ELR (cell line): ENCODE results near the gene SDK2.

Experiments used
- DNase-seq: peaks from one replicate; pipeline ENCODE4 v3.0.0-alpha.2; 2015; ENCODE audit warnings: low read depth

The SDK2 gene

DNA sequence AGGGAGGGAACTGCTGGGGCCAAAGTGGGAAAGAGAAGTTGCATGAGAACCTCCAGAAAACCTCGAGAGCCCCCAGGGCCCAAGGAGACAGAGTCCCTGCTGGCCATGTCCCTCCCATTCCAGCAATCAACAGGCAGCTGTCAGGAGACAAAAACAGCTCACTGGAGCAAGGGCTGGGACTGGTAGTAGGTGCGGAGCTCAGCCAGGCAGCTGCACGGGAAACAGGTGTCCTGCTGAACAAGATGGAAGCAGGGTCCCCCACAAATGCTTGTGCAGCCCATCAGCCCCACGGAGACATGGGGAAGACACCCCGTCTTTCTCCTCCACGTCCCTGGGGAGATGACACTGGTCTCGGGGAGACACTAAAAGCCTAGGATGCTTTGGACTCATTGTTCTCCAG, 34.5 kb downstream of the SDK2 start:
- no peak for DNase-seq

- DNase-seq = no peak
Measured at GRCh38 chr17:73609060-73609459, 35.2 kb downstream of the SDK2 start.

- no peak for DNase-seq
Measured at GRCh38 chr17:73605444-73605843, 38.8 kb downstream of the SDK2 start.

DNA sequence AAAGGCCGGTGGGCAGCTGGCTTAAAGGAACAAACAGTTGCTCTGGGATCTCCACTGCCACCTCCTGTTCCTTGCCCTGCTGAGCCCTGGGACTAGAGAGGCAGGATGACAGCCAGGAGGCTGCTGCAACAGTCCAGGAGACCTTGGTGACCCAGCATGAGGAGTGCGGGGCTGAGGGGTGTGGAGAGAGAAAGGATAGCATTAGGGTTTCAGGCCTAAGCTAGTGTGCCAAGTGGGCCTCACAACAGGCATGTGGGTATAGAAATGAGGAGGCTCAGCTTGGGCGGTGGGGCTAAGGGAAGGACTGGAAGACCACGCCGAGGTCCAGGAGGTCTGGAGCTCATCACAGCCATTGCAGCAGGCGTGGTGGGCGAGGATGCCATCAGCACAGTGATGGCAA, 39.8 kb downstream of the SDK2 start:
- DNase-seq = no peak

- DNase-seq = no peak
Measured at GRCh38 chr17:73603971-73604370, 40.3 kb downstream of the SDK2 start.

DNA sequence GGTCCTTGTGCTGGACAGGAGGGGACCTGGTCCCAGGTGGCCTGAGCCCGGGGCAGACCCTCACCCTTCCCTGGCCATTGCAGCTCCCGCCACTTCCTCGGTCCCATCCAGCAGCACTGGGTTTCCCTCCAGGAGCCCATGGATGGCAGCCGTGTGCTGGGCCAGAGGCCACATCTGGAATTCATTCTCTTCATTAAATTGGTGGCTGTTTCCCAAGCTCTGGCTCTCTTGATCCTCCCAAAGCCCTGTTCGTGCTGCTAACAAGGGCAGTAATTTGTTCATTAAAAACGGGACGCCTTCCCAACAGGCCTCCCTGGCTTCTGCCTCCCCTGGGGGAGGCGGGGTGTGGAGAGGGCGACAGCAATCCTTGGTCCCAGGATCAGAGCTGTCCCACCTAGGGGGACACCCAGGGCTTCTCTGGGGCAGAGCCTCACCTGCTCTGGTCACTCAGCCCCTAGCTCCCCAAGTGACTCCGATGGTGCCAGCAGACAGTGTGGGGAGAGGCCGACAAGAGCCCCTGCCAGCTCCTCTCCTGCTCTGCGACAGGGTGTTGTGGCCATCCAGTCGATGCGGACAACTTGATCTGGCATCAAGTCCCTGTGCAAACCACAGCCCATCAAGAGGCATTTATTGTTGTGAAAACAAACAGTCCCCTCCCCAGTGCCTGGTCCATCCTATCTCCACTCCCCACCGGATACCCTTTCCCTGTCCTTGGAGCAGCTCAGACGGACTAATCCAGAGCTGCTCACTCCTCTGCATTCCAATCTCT, 44.0 kb downstream of the SDK2 start:
- no peak for DNase-seq

DNA sequence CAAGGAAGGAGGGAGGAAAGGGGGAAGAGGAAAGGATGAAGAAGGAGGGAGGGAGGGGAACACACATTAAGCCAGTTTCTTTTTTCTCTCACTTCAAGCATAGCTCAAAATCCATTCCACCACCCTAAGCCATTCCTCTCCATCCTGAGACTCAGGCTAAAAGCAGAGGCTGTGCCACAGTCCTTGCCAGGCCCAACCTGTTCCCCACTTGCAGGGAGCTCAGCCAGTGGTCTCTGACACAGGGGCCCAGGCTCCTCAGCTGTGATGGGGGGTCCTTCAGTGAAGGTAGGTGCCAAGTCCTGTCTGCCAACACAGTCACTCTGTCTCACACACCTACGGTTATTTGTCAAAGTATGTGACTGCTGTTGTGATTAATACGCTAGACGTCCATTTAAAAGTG, 44.6 kb downstream of the SDK2 start:
- DNase-seq = no peak

DNA sequence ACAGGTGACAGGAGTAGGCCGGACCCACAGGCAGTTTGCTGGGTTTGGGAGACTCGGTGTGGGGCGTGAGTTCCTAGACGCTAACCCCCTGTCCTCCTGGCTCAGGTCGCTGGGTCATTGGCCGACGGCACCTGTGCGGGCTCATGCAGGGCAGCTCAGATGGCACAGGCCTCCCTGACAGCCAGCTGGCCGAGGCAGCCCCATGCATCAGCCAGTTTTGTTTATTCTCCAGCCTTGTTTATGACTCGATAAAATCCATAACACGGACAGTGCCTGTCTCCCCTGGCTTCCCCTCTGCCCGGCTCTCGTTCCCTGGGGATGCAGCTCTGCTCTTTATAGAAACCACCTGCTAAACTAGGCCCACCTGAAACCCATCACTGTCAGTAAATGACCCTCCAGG, 46.0 kb downstream of the SDK2 start:
- no peak for DNase-seq

GRCh38 chr17:73595931-73596330, 48.3 kb downstream of the SDK2 start:
- no peak for DNase-seq

DNA sequence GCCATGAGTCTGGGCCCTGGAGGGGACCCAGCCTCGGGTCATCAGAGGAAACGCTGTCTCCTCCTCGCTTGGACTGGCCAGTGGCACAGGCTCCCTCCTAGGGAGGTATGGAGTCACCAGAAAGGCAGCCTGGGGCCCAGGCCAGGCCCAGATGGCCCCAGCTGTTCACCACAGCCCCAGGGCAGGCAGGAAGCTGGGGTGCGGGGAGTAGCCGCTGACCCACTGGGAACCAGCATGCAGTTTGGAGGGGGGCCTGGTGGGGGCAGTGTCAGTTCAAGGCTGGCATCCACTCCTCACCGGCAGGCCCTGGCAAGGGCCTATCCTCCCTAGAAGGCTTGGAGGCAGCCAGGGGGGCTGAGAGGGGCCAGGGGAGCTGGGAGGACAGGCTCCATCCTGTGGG, 48.8 kb downstream of the SDK2 start:
- no peak for DNase-seq

DNA sequence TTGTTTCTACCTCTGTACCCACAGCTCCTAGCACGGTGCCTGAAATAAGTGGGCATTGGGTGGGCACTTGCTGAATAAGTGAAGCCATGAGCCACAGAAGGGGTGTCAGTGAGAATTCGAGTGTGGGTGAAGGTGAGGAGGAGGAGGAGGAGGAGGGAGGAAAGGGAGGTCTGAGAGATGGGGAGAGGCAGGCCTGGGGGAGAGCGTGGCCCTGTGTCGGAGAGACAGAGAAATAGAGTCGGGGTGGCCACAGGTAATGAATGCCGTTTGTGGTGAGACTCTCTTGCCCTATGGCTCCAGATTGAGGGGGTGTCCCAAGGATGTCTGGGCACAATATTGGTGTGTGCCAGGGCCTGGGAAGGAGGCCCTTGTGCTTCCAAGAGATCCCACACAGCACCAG, 49.2 kb downstream of the SDK2 start:
- DNase-seq = no peak

- DNase-seq = no peak
Measured at GRCh38 chr17:73594598-73594997, 49.6 kb downstream of the SDK2 start.

- DNase-seq = no peak
Measured at GRCh38 chr17:73594025-73594424, 50.2 kb downstream of the SDK2 start.

DNA sequence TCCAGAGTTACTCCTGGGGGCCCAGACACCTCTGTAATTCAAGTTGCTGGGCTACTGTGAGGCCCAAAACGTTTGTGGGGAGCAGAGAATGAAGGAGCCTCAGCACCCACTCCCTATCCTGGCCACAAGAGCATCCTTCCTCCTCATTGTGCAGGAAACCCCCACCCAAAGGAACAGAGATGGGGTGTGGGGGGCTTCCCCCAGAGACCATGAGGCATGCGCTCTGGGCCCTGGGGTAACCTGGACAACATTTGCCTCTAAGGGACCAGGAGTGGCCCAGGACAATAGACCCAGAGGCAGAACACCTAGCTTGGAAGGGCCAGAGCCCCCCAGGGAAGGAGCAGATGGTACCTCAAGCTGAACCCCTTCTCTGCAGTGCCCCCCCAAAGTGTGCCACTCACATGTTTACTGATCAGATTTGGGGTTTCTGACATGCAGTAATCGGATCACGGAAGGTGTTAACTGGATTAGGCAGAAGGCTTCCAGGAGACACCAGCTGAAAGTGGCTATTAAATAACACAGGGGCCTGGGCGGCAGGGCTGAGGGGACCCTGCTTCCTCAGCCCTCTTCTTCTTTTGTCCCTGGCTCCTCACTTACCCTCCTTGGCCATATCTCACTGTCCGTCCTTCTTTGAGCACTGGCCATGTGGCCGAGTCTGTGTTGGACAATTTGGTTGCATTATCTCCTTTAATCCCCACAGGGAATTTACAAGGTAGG, 50.8 kb downstream of the SDK2 start:
- no peak for DNase-seq

- no peak for DNase-seq
Measured at GRCh38 chr17:73592501-73592961, 51.7 kb downstream of the SDK2 start.

GRCh38 chr17:73592079-73592415, 52.2 kb downstream of the SDK2 start:
- DNase-seq = no peak

DNA sequence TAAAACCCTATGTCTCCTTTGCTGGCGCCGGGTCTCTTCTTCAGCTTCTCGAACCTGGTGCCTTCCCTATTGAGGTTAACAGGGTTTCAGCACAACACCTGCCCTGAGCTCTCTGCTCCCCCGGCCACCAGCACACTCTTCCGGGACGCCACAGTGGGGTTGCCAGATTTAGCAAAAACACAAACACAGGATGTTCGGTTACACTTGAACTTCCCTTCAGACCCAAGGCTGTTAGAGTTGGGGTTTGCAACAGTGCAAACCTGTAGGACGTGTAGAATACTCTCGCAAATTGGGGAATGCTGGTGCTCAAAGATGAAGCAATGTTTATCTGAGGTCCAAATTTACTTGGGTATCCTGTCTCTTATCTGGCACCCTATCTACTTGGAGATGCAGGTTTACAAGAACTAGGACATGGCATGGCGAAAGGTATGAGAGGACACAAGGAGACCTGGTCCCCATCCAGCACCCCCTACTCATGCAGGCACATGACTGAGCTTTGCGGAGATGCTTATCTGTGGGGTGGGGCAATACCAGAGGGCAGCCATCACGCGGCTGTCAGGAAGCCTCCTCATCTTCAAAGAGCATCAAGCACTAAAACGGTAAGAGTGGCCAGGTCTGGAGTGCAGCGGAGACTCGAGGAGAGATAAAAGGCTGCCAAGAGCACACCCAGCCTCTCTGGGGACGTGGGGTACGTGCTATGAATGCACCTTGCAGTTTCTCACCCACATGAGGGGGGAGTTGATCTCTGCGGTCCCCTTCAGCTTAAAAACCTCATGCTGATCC, 52.8 kb downstream of the SDK2 start:
- DNase-seq = no peak

DNA sequence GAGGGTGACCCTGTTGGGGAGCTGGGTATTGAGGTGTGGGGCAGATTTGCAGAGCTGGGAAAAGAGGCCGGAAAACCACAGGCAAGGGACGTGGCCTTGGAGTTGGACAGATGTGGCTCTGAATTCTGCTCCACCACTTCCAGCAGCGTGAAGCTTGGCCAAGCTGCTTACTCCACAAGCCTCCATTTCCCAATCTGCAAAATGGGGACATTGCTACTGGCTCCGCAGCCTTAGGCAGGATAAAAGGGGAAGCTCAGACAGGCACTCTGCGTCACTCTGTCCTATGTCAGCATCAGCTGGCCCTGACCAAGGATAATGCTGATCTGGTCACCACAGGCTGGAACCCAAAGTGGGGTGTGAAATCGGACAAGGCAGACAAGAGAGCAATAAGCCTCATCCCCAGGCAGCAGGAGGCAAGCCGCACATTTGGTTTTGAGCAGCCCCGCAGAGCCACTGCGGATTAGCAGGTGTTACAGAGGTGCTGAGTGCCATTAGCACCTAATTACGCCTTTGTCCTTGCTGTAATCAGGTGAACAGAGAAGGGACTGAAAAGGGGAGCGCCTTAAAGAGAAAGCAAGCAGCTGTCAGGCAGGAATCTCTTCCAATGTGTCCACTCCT, 54.8 kb downstream of the SDK2 start:
- no peak for DNase-seq

- DNase-seq = no peak
Measured at GRCh38 chr17:73588891-73589290, 55.4 kb downstream of the SDK2 start.

DNA sequence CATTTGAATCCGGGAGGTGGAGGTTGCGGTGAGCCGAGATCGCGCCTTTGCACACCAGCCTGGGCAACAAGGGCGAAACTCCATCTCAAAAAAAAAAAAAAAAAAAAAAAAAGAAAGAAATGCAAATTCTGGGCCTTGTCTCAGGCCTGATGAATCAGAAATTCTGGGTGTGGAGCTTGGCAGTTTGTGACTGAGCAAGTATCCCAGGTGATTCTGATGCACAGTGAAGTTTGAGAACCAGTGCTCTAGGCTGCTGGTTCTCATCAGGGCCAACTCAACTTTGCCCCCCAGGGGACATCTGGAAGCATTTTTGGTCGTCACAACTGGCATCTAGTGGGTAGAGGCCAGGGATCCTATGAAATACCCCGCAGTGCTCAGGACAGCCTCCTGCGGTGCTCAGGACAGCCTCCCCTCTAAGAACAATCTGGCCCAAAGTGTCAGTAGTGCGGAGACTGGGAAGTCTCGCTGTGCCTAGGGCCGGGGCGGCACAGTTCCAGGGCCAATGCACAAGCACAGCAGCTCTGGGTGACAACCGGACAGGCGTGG, 55.9 kb downstream of the SDK2 start:
- no peak for DNase-seq

DNA sequence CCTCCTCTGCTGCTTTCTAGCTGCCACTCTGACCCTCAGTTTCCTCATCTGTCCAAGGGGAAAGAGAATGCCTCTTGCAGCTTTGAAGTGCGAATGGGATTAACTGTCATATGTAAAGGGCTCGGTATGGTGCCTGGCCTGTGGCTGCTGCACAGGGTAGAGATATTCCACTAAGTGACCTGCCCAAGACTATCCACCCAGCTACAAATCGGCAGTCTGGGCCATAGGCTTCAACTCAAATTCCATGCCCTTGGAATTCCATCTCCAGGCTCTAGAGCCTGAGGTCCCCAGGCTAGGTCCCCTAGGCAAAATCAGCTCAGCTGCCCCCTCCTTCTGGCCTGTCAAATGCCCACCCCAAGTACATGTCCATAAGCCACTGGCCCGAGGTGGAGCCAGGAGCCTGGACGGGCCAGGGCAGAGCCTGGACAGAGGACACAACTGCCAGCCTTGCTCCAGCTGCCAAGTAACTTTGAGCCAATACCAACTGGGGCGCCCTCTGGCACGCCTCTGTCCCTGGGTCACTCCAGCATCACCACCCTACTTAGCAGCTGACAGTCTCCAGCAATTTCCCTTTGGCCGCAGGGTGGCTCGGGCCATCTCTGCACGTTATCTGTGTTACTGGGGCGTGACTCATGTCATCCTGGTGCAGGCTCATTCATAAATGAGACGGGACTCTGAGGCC, 57.2 kb downstream of the SDK2 start:
- peak; percentile 2 for DNase-seq
